ENCODE data around the gene C5orf58.

Gene C5orf58

GRCh38 chr5:170201311-170201710 is 31.5 kb upstream of the C5orf58 start:
- Histone ChIP-seq H3K4me1 (peaks cover 0 to 12% (median 0%) of the 10 kb centered on the region in 10 experiments; a peak in 3 of 20 replicates), H3K4me3 (no peak overlapping the region), H3K27me3 (no peaks in the 10 kb centered on the region), H3K9ac (no peak overlapping the region), H4K20me1 (no peaks in the 10 kb centered on the region), H3K4me2 (peak overlapping the region in 1 of 11 experiments; percentile 56; a peak in 2 of 22 replicates), H3K9me3 (replicated peaks in 1 of 11) (no peaks in the 10 kb centered on the region), H3K27ac (no peak overlapping the region; a peak in 1 of 22 replicates), H3K36me3 (no peaks in the 10 kb centered on the region)
- no peak for TF ChIP-seq Cebpa-rat (IDR thresholded peaks at IDR 0.05)

GRCh38 chr5:170202117-170202516 is 30.7 kb upstream of the C5orf58 start:
- Histone ChIP-seq H3K4me3 (no peak overlapping the region), H3K4me2 (no peak overlapping the region), H4K20me1 (no peaks in the 10 kb centered on the region), H3K4me1 (peaks cover 0 to 12% (median 0%) of the 10 kb centered on the region in 10 experiments; a peak in 3 of 20 replicates), H3K36me3 (no peaks in the 10 kb centered on the region), H3K9me3 (replicated peaks in 1 of 11) (no peaks in the 10 kb centered on the region), H3K27ac (no peak overlapping the region), H3K27me3 (no peaks in the 10 kb centered on the region), H3K9ac (no peak overlapping the region)
- TF ChIP-seq Cebpa-rat (IDR thresholded peaks at IDR 0.05) = no peak

- no peaks in the 10 kb centered on the region for H3K9me3 ChIP-seq (replicated peaks in 1 of 11)
- H3K4me3 ChIP-seq = no peak overlapping the region
- no peaks in the 10 kb centered on the region for H3K27me3 ChIP-seq
- no peak overlapping the region for H3K4me2 ChIP-seq
- no peak overlapping the region for H3K27ac ChIP-seq
- H3K9ac ChIP-seq = no peak overlapping the region
- no peaks in the 10 kb centered on the region for H3K36me3 ChIP-seq
- peaks cover 0 to 12% (median 0%) of the 10 kb centered on the region in 10 experiments; a peak in 3 of 20 replicates for H3K4me1 ChIP-seq
- H4K20me1 ChIP-seq = no peaks in the 10 kb centered on the region
- TF ChIP-seq Cebpa-rat (IDR thresholded peaks at IDR 0.05) = no peak
These were observed 28.6 kb upstream of the C5orf58 start for GRCh38 chr5:170204202-170204601.

- Histone ChIP-seq H3K27me3 (no peaks in the 10 kb centered on the region), H3K27ac (no peak overlapping the region), H3K9me3 (replicated peaks in 1 of 11) (no peaks in the 10 kb centered on the region), H3K36me3 (no peaks in the 10 kb centered on the region), H3K4me3 (no peak overlapping the region), H3K4me2 (no peak overlapping the region), H4K20me1 (no peaks in the 10 kb centered on the region), H3K4me1 (peaks cover 0 to 4% (median 0%) of the 10 kb centered on the region in 10 experiments; a peak in 3 of 20 replicates), H3K9ac (no peak overlapping the region)
- no peak for TF ChIP-seq Cebpa-rat (IDR thresholded peaks at IDR 0.05)
These were observed 26.6 kb upstream of the C5orf58 start for GRCh38 chr5:170206216-170206615.

- H3K36me3 ChIP-seq = no peaks in the 10 kb centered on the region
- H3K4me1 ChIP-seq = no peaks in the 10 kb centered on the region
- no peak overlapping the region for H3K27ac ChIP-seq
- no peaks in the 10 kb centered on the region for H3K9me3 ChIP-seq (replicated peaks in 1 of 11)
- H3K9ac ChIP-seq = no peak overlapping the region
- no peaks in the 10 kb centered on the region for H3K27me3 ChIP-seq
- no peaks in the 10 kb centered on the region for H4K20me1 ChIP-seq
- TF ChIP-seq Cebpa-rat (IDR thresholded peaks at IDR 0.05) = no peak
- H3K4me2 ChIP-seq = no peak overlapping the region
- H3K4me3 ChIP-seq = no peak overlapping the region
These were observed 25.8 kb upstream of the C5orf58 start for GRCh38 chr5:170206958-170207357.

GRCh38 chr5:170211575-170212334 is 21.0 kb upstream of the C5orf58 start:
- Histone ChIP-seq H3K27ac (no peak overlapping the region), H3K27me3 (no peaks in the 10 kb centered on the region), H3K4me3 (no peak overlapping the region), H3K4me1 (peaks cover 0 to 5% (median 0%) of the 10 kb centered on the region in 10 experiments; a peak in 5 of 20 replicates), H3K9ac (no peak overlapping the region), H3K36me3 (no peaks in the 10 kb centered on the region), H3K4me2 (no peak overlapping the region), H3K9me3 (replicated peaks in 1 of 11) (no peaks in the 10 kb centered on the region), H4K20me1 (no peaks in the 10 kb centered on the region)
- TF ChIP-seq Cebpa-rat (IDR thresholded peaks at IDR 0.05) = no peak

GRCh38 chr5:170216257-170216864 is 16.4 kb upstream of the C5orf58 start:
- Histone ChIP-seq H3K4me2 (peak overlapping the region in 5 of 11 experiments; percentile 10 to 47 (median 22); a peak in 7 of 22 replicates), H3K9me3 (replicated peaks in 1 of 11) (no peaks in the 10 kb centered on the region), H3K27ac (no peak overlapping the region), H4K20me1 (no peaks in the 10 kb centered on the region), H3K4me3 (no peak overlapping the region), H3K4me1 (peaks cover 9 to 21% (median 16%) of the 10 kb centered on the region in 10 experiments; a peak in 18 of 20 replicates), H3K36me3 (no peaks in the 10 kb centered on the region), H3K27me3 (no peaks in the 10 kb centered on the region), H3K9ac (no peak overlapping the region)
- TF ChIP-seq Cebpa-rat (IDR thresholded peaks at IDR 0.05) = no peak

- no peaks in the 10 kb centered on the region for H3K36me3 ChIP-seq
- TF ChIP-seq Cebpa-rat (IDR thresholded peaks at IDR 0.05) = no peak
- H3K4me3 ChIP-seq = no peak overlapping the region
- peaks cover 11 to 21% (median 17%) of the 10 kb centered on the region in 10 experiments; a peak in 19 of 20 replicates for H3K4me1 ChIP-seq
- H3K4me2 ChIP-seq = no peak overlapping the region
- no peaks in the 10 kb centered on the region for H3K9me3 ChIP-seq (replicated peaks in 1 of 11)
- no peak overlapping the region for H3K9ac ChIP-seq
- H3K27me3 ChIP-seq = no peaks in the 10 kb centered on the region
- H4K20me1 ChIP-seq = no peaks in the 10 kb centered on the region
- H3K27ac ChIP-seq = no peak overlapping the region
These were observed 15.0 kb upstream of the C5orf58 start for GRCh38 chr5:170217831-170218230.

GRCh38 chr5:170218726-170219125 is 14.1 kb upstream of the C5orf58 start:
- Histone ChIP-seq H3K9me3 (replicated peaks in 1 of 11) (no peaks in the 10 kb centered on the region), H3K27me3 (no peaks in the 10 kb centered on the region), H3K4me3 (no peak overlapping the region), H3K27ac (no peak overlapping the region), H3K36me3 (no peaks in the 10 kb centered on the region), H3K9ac (no peak overlapping the region), H4K20me1 (no peaks in the 10 kb centered on the region), H3K4me1 (peaks cover 17 to 28% (median 25%) of the 10 kb centered on the region in 10 experiments), H3K4me2 (peak overlapping the region in 3 of 11 experiments; percentile 42 to 59 (median 51); a peak in 4 of 22 replicates)
- TF ChIP-seq Cebpa-rat (IDR thresholded peaks at IDR 0.05) = no peak

Measured in BLaER1 treated with 17β-estradiol and CSF1 and Interleukin-3, amounts not matched to agents 10 nM and 100 nM (cell line).